Common myeloid progenitor, CD34-positive (primary cell): ENCODE measurements around the gene IL4R.

Experiments
- CTCF ChIA-PET: fragments of 350-600 bp; sonication (Branson Sonifier 250); formaldehyde crosslinking; loops from one replicate; lab custom pipeline; 2021; ENCODE audit warnings: antibody characterized with exemption; lab: Charles Lee
- POLR2A ChIA-PET: fragments of 350-600 bp; sonication (Branson Sonifier 250); formaldehyde crosslinking; loops from one replicate; lab custom pipeline; 2021; ENCODE audit warnings: antibody characterized with exemption; lab: Charles Lee
- DNase-seq, 3 donors: peaks; one replicate each; pipeline versions ENCODE4 v3.0.0 to v3.0.0-alpha.2; 2013
- H3K27ac ChIP-seq, 2 experiments: 1 replicate in 1 of 2; 2 replicates in 1 of 2; pipeline ENCODE4 v1.7.0; 2013; ENCODE audit warnings: inconsistent platforms in 2 of 2, low read length in 2 of 2, mild to moderate bottlenecking in 2 of 2, low read depth in 1 of 2, moderate library complexity in 1 of 2; ENCODE audit not compliant: severe bottlenecking in 2 of 2, insufficient read depth in 1 of 2, poor library complexity in 1 of 2
- H3K27me3 ChIP-seq, 5 experiments: replicated peaks in 2 of 5; 1 replicate in 3 of 5; 2 replicates in 2 of 5; pipeline versions ENCODE4 v1.6.1 to v1.7.0; 2013; ENCODE audit warnings: low read length in 4 of 5, mild to moderate bottlenecking in 2 of 5, moderate library complexity in 2 of 5, inconsistent platforms in 1 of 5; ENCODE audit not compliant: insufficient read depth in 5 of 5, control insufficient read depth in 4 of 5
- H3K36me3 ChIP-seq, 4 experiments: 1 replicate in 2 of 4; 2 replicates in 2 of 4; pipeline versions ENCODE4 v1.6.1 to v1.7.0; 2013; ENCODE audit warnings: low read length in 3 of 4, control low read depth in 1 of 4, mild to moderate bottlenecking in 1 of 4; ENCODE audit not compliant: control insufficient read depth in 4 of 4, insufficient read depth in 4 of 4
- H3K4me1 ChIP-seq, 4 experiments: 1 replicate in 3 of 4; 2 replicates in 1 of 4; pipeline versions ENCODE4 v1.6.1 to v1.7.1; 2013; ENCODE audit warnings: low read length in 3 of 4, mild to moderate bottlenecking in 3 of 4, control low read depth in 1 of 4, inconsistent platforms in 1 of 4, moderate library complexity in 1 of 4; ENCODE audit not compliant: control insufficient read depth in 4 of 4, insufficient read depth in 4 of 4; ENCODE audit errors: control extremely low read depth in 1 of 4
- H3K4me3 ChIP-seq, 7 experiments: 1 replicate in 4 of 7; 2 replicates in 3 of 7; pipeline versions ENCODE4 v1.5.1 to v1.7.0; 2013; ENCODE audit warnings: mild to moderate bottlenecking in 7 of 7, low read length in 6 of 7, moderate library complexity in 6 of 7, inconsistent platforms in 2 of 7, low read depth in 2 of 7, control low read depth in 1 of 7; ENCODE audit not compliant: insufficient read depth in 4 of 7, control insufficient read depth in 1 of 7; ENCODE audit errors: extremely low read depth in 1 of 7
- H3K9me3 ChIP-seq, 5 experiments: 1 replicate in 4 of 5; 2 replicates in 1 of 5; pipeline versions ENCODE4 v1.6.1 to v1.7.1; 2013; ENCODE audit warnings: low read length in 4 of 5, mild to moderate bottlenecking in 2 of 5, inconsistent platforms in 1 of 5, low read depth in 1 of 5, moderate library complexity in 1 of 5; ENCODE audit not compliant: control insufficient read depth in 4 of 5, insufficient read depth in 2 of 5; ENCODE audit errors: control extremely low read depth in 1 of 5
- WGBS: methylation state at CpG from one replicate; pipeline ENCODE4 v1.1.5; 2013; ENCODE audit not compliant: insufficient coverage; 5-methylcytosine and 5-hydroxymethylcytosine counted together

The IL4R gene

GRCh38 chr16:27322858-27323780 is 9.3 kb downstream of the IL4R start:
- Histone ChIP-seq H3K36me3 (peaks cover 0 to 2% (median 0%) of the 10 kb centered on the region in 4 experiments), H3K4me1 (peaks cover 10 to 74% (median 37%) of the 10 kb centered on the region in 4 experiments), H3K27ac (no peak overlapping the region), H3K27me3 (no peaks in the 10 kb centered on the region), H3K9me3 (no peaks in the 10 kb centered on the region), H3K4me3 (no peak overlapping the region)
- POLR2A ChIA-PET, result no interaction called here
- CTCF ChIA-PET, result interaction anchor here (0.6 to 1.1 kb wide), 3 partner anchors 44 to 87 kb away, joined by 3 read pairs; no protein-coding TSS in a partner anchor
- DNase-seq, result no peak
- 98% methylated on average over 6 of the region's 9 CpGs for WGBS

GRCh38 chr16:27323781-27324561 is 10.2 kb downstream of the IL4R start:
- CTCF ChIA-PET, result no interaction called here
- POLR2A ChIA-PET, result no interaction called here
- H3K4me1 ChIP-seq, result peaks cover 8 to 66% (median 29%) of the 10 kb centered on the region in 4 experiments

GRCh38 chr16:27324851-27325301 is 11.1 kb downstream of the IL4R start:
- peaks cover 0 to 2% (median 0%) of the 10 kb centered on the region in 4 experiments for H3K36me3 ChIP-seq
- peaks cover 8 to 57% (median 25%) of the 10 kb centered on the region in 4 experiments for H3K4me1 ChIP-seq
- no peak for DNase-seq
- H3K9me3 ChIP-seq, result no peaks in the 10 kb centered on the region
- POLR2A ChIA-PET, result no interaction called here
- CTCF ChIA-PET, result no interaction called here
- H3K27me3 ChIP-seq, result no peaks in the 10 kb centered on the region
- 86% methylated on average over 8 of the region's 12 CpGs for WGBS
- H3K27ac ChIP-seq, result no peak overlapping the region
- H3K4me3 ChIP-seq, result no peak overlapping the region

More at GRCh38 chr16:27323781-27324561, 10.2 kb downstream of the IL4R start:
- Histone ChIP-seq H3K36me3 (peaks cover 0 to 2% (median 0%) of the 10 kb centered on the region in 4 experiments), H3K27me3 (no peaks in the 10 kb centered on the region), H3K27ac (no peak overlapping the region), H3K4me3 (no peak overlapping the region), H3K9me3 (no peaks in the 10 kb centered on the region)
- DNase-seq, result no peak
- whole genome bisulfite sequencing, result 95% methylated on average over 13 of the region's 13 CpGs

- DNase-seq, result no peak
- no peaks in the 10 kb centered on the region for H3K9me3 ChIP-seq
- peaks cover 8 to 49% (median 25%) of the 10 kb centered on the region in 4 experiments for H3K4me1 ChIP-seq
- no peak overlapping the region for H3K4me3 ChIP-seq
- WGBS, result over 99% methylated on average over 8 of the region's 8 CpGs
- peaks cover 0 to 5% (median 2%) of the 10 kb centered on the region in 4 experiments for H3K36me3 ChIP-seq
- POLR2A ChIA-PET, result no interaction called here
- no peak overlapping the region for H3K27ac ChIP-seq
- H3K27me3 ChIP-seq, result no peaks in the 10 kb centered on the region
- CTCF ChIA-PET, result interaction anchor here (1.2 to 2.0 kb wide), 4 partner anchors 10 to 91 kb away, joined by 3 to 6 read pairs (median 4); no protein-coding TSS in a partner anchor
Observed at GRCh38 chr16:27325736-27326135, 12.0 kb downstream of the IL4R start.

GRCh38 chr16:27326251-27326650 is 12.5 kb downstream of the IL4R start:
- WGBS, result 96% methylated on average over 4 of the region's 6 CpGs
- Histone ChIP-seq H3K4me1 (peaks cover 7 to 44% (median 25%) of the 10 kb centered on the region in 4 experiments), H3K4me3 (peak overlapping the region in 1 of 7 experiments; percentile 19), H3K27me3 (no peaks in the 10 kb centered on the region), H3K36me3 (peaks cover 0 to 10% (median 3%) of the 10 kb centered on the region in 4 experiments), H3K9me3 (peaks cover 0 to 3% (median 0%) of the 10 kb centered on the region in 5 experiments), H3K27ac (no peak overlapping the region)
- no peak for DNase-seq
- ChIA-PET POLR2A (interaction anchor here (1.0 kb wide), 1 partner anchor 8 kb away, joined by 4 read pairs; no protein-coding TSS in a partner anchor), CTCF (interaction anchor here (1.0 to 2.0 kb wide), 5 partner anchors 10 to 91 kb away, joined by 3 to 6 read pairs (median 4); no protein-coding TSS in a partner anchor)

- DNase-seq, result peak; percentile 53 to 90 (median 89)
- ChIA-PET POLR2A (interaction anchor here (1.0 kb wide), 1 partner anchor 8 kb away, joined by 4 read pairs; no protein-coding TSS in a partner anchor), CTCF (interaction anchor here (1.0 to 2.0 kb wide), 6 partner anchors 11 to 92 kb away, joined by 3 to 6 read pairs (median 4); no protein-coding TSS in a partner anchor)
- H3K4me3 ChIP-seq, result peak overlapping the region in 4 of 7 experiments; percentile 14 to 39 (median 20)
- H3K27me3 ChIP-seq, result no peaks in the 10 kb centered on the region
- peak overlapping the region in 1 of 2 experiments; percentile 58 for H3K27ac ChIP-seq
- peaks cover 0 to 3% (median 0%) of the 10 kb centered on the region in 5 experiments for H3K9me3 ChIP-seq
- 20% methylated on average over 12 of the region's 19 CpGs for WGBS
- peaks cover 0 to 14% (median 5%) of the 10 kb centered on the region in 4 experiments for H3K36me3 ChIP-seq
- peaks cover 4 to 37% (median 24%) of the 10 kb centered on the region in 4 experiments for H3K4me1 ChIP-seq
Observed at GRCh38 chr16:27326738-27327585, 13.2 kb downstream of the IL4R start.
